Fibroblast of mammary gland (primary cell): ENCODE measurements around the gene KIF3B.
"Not testable (repeated sequence)": the region's sequence is repeated elsewhere in the genome, so short reads cannot be mapped to it uniquely, and the experiment has no call there.

Experiments
- DNase-seq: peaks from one replicate; pipeline ENCODE4 v3.0.0-alpha.2; 2010; ENCODE audit warnings: low read depth
- H3K4me3 ChIP-seq: 2 replicates; pipeline ENCODE4 v1.5.1; 2011; ENCODE audit warnings: low read depth, mild to moderate bottlenecking, low read length, moderate library complexity; ENCODE audit not compliant: control insufficient read depth
- CTCF ChIP-seq: conservative IDR thresholded peaks from 2 replicates; pipeline ENCODE4 v1.5.1; 2011; ENCODE audit warnings: low read depth, low read length, inconsistent platforms; ENCODE audit not compliant: control insufficient read depth, insufficient read depth

The KIF3B gene

GRCh38 chr20:32271620-32272019 lies 5.8 kb upstream of the KIF3B start:
- no peak for TF ChIP-seq CTCF
- H3K4me3 ChIP-seq, result no peak overlapping the region
- DNase-seq, result no peak

GRCh38 chr20:32274359-32274758 lies 3.1 kb upstream of the KIF3B start:
- no peak for TF ChIP-seq CTCF
- DNase-seq, result no peak
- H3K4me3 ChIP-seq, result no peak overlapping the region

GRCh38 chr20:32275163-32275562 lies 2.3 kb upstream of the KIF3B start:
- H3K4me3 ChIP-seq, DNase-seq: not testable (repeated sequence)

GRCh38 chr20:32278199-32278643 lies 770 bp downstream of the KIF3B start:
- no peak for DNase-seq
- no peak for TF ChIP-seq CTCF

GRCh38 chr20:32281711-32282110 lies 4.3 kb downstream of the KIF3B start:
- DNase-seq, result no peak
- H3K4me3 ChIP-seq, result no peak overlapping the region
- no peak for TF ChIP-seq CTCF

More at GRCh38 chr20:32278199-32278643, 770 bp downstream of the KIF3B start:
- peak overlapping the region; percentile 86 for H3K4me3 ChIP-seq

- no peak overlapping the region for H3K4me3 ChIP-seq
- no peak for DNase-seq
- no peak for TF ChIP-seq CTCF
These were observed 5.0 kb downstream of the KIF3B start for GRCh38 chr20:32282461-32282860.

- no peak for TF ChIP-seq CTCF
- H3K4me3 ChIP-seq, result no peak overlapping the region
- DNase-seq, result no peak
These were observed 7.7 kb downstream of the KIF3B start for GRCh38 chr20:32285082-32285620.
